NCI-H2196 (cell line): ENCODE data around the gene IGFBP1.
"Not testable (repeated sequence)": the region's sequence is repeated elsewhere in the genome, so short reads cannot be mapped to it uniquely, and the experiment has no call there.

ENCODE experiments used
- DNase-seq: peaks from one replicate; lab custom pipeline; 2025; ENCODE audit not compliant: unreplicated experiment; lab: John Stamatoyannopoulos, UW

IGFBP1 gene

DNA sequence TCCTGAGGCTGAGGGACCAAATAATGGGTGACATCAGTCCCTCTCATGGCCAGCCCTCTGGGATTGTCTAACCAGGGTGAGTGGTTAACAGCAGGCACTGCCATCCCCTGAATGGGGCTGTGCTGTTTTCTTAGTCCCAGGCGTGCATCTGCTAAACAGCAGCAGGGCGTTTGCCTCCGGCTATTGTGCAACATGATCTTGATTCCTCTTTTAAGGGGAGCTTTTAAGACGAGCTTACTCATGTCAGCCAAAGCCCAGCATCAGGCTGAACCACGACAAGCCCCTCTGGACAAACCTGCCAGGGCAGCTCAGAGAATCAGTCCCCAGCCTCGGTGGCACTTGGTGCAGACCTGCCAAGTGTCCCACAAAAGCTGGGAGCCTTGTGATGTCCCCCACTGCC lies 49.0 kb downstream of the IGFBP1 start:
- no peak for DNase-seq

- no peak for DNase-seq
Measured at GRCh38 chr7:45937862-45938261, 49.6 kb downstream of the IGFBP1 start.

DNA sequence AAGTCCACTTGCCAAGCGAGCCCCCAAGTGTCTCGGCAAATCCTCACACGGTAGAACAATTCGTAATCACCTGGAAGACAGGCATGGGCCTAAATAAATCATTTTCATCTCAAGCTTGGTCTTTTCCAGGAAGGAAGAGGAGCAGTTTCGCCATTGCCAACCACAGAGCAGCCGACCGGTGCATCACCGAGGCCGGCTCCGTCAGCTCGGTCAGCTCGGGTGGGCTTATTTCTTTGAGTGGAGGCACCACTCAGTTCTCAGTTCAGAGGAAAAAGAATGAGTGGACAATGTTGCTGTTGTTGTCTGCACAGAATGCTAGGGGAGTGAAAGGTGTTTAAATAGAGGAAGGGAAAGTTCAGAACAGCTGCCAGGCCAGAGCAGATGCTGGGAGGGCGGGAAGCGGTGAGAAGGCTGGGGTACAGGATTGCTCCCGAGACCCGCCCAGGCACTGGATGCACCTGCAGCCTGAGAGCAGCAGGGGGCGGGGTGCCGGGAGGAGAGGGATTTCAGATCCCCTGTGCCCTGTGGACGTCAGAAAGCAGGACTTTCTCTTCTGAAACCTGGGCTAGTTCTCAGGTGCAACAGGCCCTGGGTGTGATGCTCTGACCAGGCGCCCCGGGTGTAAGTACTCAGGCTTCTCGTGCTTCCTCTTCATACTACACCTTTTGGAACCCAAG lies 50.5 kb downstream of the IGFBP1 start:
- DNase-seq = no peak

- DNase-seq = no peak
Measured at GRCh38 chr7:45939574-45939973, 51.3 kb downstream of the IGFBP1 start.

- not testable (repeated sequence) for DNase-seq
Measured at GRCh38 chr7:45940237-45940781, 52.0 kb downstream of the IGFBP1 start.

DNA sequence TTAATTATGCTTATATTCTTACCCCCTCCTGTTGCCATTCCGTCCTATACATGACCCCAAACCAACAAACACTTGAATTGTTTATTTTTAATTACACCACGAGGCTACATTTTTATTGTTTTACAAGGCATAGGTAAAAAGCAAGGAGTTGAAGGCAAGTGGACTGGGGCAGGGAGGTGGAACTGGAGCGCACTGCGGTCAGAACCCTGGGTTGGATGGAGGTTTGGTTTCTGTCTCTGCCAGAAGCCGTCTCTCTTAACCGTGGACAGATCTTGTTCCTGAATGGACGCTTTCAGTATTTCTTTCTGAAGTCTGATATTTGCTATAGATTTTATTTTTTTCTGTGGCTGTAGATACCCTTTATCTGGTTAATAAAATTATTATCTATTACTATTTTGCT lies 52.7 kb downstream of the IGFBP1 start:
- DNase-seq = no peak
